ENCODE data around the gene VAV2. TPM values are rescaled to one million over a fixed set of nuclear protein-coding genes. Genes with fewer than 3 reads are reported as not detected.

The VAV2 gene
- total and polyA plus RNA-seq, 11 donors = 3.3 to 9.9 (median 5.3) TPM

DNA sequence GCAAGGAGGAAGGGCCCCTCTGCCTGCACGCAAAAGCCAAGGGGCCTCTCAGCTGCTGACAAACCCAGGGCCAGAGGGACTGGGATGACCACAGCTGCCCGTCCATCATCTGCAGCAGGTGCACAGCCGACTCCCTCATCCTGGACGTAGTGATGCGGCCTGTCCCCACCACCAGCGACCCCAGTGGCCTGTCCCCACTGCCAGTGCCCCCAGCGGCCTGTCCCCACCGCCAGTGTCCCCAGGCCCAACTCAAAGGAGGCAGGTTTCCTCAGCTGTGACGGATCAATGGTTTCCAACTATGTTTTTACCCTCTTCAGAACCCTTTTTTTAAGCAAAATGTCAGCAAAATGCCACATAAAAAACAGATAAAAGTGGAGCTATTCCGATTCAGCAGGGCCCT is 62.5 kb downstream of the VAV2 start:
- intact Hi-C loops (cut with DNase I) = no loop called here
- no peak overlapping the region for H3K4me3 ChIP-seq
- TF ChIP-seq POLR2A (IDR thresholded peaks at IDR 0.05) = no peak
- TF ChIP-seq, protein P1, sequence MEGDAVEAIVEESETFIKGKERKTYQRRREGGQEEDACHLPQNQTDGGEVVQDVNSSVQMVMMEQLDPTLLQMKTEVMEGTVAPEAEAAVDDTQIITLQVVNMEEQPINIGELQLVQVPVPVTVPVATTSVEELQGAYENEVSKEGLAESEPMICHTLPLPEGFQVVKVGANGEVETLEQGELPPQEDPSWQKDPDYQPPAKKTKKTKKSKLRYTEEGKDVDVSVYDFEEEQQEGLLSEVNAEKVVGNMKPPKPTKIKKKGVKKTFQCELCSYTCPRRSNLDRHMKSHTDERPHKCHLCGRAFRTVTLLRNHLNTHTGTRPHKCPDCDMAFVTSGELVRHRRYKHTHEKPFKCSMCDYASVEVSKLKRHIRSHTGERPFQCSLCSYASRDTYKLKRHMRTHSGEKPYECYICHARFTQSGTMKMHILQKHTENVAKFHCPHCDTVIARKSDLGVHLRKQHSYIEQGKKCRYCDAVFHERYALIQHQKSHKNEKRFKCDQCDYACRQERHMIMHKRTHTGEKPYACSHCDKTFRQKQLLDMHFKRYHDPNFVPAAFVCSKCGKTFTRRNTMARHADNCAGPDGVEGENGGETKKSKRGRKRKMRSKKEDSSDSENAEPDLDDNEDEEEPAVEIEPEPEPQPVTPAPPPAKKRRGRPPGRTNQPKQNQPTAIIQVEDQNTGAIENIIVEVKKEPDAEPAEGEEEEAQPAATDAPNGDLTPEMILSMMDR (IDR thresholded peaks at IDR 0.05) = no peak
- no peaks in the 10 kb centered on the region for H3K36me3 ChIP-seq
- H3K4me1 ChIP-seq = peaks cover 0 to 21% (median 13%) of the 10 kb centered on the region in 12 donors
- ATAC-seq = no peak
- no peak overlapping the region for H3K27ac ChIP-seq
- DNase-seq = no peak
- H3K27me3 ChIP-seq = no peaks in the 10 kb centered on the region
- 85 to 89% (median 87%) methylated on average over 10 of the region's 10 CpGs for WGBS, 4 donors
- no peaks in the 10 kb centered on the region for H3K9me3 ChIP-seq

- Histone ChIP-seq H3K27me3 (no peaks in the 10 kb centered on the region), H3K9me3 (no peaks in the 10 kb centered on the region), H3K27ac (no peak overlapping the region), H3K36me3 (no peaks in the 10 kb centered on the region), H3K4me1 (peaks cover 0 to 15% (median 12%) of the 10 kb centered on the region in 12 donors), H3K4me3 (no peak overlapping the region)
- TF ChIP-seq POLR2A (IDR thresholded peaks at IDR 0.05) = no peak
- TF ChIP-seq, protein P1 (IDR thresholded peaks at IDR 0.05) = no peak
- DNase-seq (no peak), ATAC-seq (no peak)
- WGBS, 4 donors = 86 to 90% (median 88%) methylated on average over 14 of the region's 14 CpGs
- intact Hi-C loops (cut with DNase I) = no loop called here
These were observed 63.8 kb downstream of the VAV2 start for GRCh38 chr9:133928248-133928764.

DNA sequence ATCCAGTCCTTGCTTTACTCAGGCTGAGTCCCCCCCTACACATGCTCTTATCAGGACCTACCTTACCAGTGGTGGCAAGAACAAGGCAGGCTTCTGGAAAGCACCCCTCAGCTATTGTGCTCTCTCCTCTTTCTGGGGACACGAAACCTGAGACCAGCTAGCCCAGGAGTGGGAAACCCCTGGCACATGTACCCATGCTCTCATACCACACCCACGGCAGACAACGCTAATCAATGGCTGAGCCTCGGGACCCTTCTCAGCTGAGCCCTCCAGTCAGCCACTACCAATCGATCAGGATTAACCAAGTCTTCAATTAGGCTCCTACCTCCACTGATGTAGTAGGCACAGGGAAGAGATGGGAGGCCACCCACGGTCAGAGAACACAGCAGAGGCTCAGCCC is 65.1 kb downstream of the VAV2 start:
- H3K4me3 ChIP-seq = no peak overlapping the region
- no peak for DNase-seq

DNA sequence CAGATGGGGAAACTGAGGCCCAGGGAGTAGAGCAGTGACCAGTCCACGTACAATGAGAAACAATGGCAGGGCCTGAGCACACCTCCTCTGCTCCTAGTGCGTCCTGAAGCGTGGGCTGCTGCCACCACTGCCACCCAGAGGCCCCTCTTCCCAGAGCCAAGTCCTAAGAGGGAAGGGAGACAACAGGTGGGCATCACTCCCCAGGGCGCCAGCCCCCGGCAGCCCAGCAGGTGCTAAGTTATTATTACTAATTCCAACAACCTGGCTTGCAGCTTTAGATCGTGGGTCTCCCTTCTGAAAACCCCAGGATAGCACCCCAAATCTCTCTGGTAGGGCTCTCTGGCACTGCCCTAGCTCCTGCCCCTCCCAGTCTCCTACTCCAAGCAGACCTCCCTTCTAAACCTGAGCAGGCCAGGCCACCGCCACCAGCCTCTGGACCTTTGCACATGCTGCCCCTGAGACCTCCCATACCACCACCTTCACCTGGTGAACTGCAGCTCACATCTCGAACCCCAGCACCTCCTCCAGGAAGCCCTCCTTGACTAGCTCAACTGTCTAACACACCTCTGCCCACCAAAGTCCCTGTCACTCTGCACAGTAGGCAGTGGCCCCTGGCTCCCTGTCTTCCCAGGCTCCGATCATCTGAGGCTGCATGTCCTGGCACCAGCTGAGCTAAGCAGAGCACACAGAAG is 65.8 kb downstream of the VAV2 start:
- H3K4me3 ChIP-seq = no peak overlapping the region
- no peak for ATAC-seq
- intact Hi-C loops (cut with DNase I) = no loop called here
- DNase-seq = no peak
- H3K36me3 ChIP-seq = no peaks in the 10 kb centered on the region
- H3K4me1 ChIP-seq = no peaks in the 10 kb centered on the region
- no peaks in the 10 kb centered on the region for H3K9me3 ChIP-seq
- H3K27ac ChIP-seq = no peak overlapping the region
- TF ChIP-seq, protein P1 (IDR thresholded peaks at IDR 0.05) = no peak
- TF ChIP-seq POLR2A (IDR thresholded peaks at IDR 0.05) = no peak
- H3K27me3 ChIP-seq = no peaks in the 10 kb centered on the region
- WGBS, 4 donors = 96% methylated on average over 8 to 9 of the region's 9 CpGs

More for the DNA sequence above, 65.1 kb downstream of the VAV2 start:
- Histone ChIP-seq H3K36me3 (no peaks in the 10 kb centered on the region), H3K27ac (no peak overlapping the region), H3K4me1 (peaks cover 0 to 6% (median 2%) of the 10 kb centered on the region in 12 donors), H3K9me3 (no peaks in the 10 kb centered on the region), H3K27me3 (no peaks in the 10 kb centered on the region)
- intact Hi-C loops (cut with DNase I) = no loop called here
- TF ChIP-seq, protein P1 (IDR thresholded peaks at IDR 0.05) = no peak
- no peak for TF ChIP-seq POLR2A (IDR thresholded peaks at IDR 0.05)
- ATAC-seq = no peak
- 86 to 100% (median 94%) methylated on average over 2 to 6 of the region's 6 CpGs for WGBS, 4 donors

Data from heart left ventricle (tissue), 16 donors.